NCI-H1092 treated with DMSO at 0.1 percent for 48 hours (cell line): Measurements from ENCODE around the gene RAD18.

Experiments
- DNase-seq: peaks from one replicate; lab custom pipeline; 2025; lab: John Stamatoyannopoulos, UW

Gene RAD18

DNA sequence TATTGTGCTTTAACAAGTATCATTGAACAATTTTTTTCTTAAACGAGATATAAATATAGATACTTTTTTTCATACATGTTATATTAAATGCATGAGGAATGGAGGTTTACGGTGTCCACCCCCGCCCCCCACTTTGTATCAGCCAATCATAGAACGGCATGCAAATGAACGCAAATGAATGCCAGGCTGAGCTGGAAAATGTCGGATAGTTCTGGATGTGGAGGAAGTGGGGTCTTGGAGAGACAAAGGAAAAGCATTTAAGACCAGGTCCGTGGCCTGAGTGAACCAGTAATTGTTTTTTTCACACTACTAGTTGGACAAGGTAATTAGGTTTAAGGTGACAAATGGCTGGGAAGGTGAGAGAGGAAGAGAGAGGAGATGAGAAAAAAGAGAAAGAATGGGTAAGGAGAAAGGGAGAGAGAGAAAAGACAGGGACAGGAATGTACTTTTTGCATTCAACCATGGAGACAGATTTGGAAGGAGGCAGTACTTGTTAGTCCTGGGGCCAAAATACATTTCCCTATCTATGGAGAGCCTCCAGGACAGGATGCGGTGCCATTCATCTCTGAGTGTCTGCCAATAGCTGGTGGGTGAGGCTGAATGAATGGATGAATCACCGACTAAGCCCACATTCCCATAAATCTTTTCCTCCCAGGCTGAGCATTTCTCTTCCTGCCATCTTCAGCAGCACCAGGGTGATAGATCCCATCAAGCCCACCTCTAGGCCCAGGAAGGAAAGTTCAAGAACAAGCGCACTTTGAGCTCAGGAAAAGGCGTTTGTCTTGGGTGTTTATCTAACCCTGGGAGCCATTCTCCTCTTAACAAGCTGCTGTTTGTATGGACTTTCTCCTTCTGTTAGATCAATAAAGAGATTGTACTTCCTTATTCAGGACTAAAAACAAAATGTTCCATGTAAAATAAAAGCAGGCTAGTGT is 1.4 kb upstream of the RAD18 start:
- DNase-seq: no peak

GRCh38 chr3:8962226-8962861 is 928 bp downstream of the RAD18 start:
- DNase-seq: no peak

DNA sequence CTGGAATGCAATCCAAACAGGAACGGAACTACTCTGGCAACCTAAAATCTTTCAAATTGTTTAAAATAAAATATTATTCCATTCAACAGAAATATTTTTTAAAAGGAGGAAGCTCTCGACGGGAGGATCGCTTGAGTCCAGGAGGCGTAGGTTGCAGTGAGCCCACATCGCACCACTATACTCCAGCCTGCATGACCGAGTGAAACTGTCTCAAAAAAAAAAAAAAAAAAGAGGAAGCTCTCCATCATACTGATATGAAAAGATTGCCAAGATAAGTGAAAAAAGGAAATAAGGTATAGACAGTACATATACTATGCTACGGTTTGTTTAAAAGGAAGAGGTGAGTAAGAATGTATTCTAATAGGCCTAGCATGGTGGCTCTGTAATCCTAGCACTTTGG is 3.6 kb downstream of the RAD18 start:
- no peak for DNase-seq

GRCh38 chr3:8954938-8955763 is 8.1 kb downstream of the RAD18 start:
- no peak for DNase-seq

DNA sequence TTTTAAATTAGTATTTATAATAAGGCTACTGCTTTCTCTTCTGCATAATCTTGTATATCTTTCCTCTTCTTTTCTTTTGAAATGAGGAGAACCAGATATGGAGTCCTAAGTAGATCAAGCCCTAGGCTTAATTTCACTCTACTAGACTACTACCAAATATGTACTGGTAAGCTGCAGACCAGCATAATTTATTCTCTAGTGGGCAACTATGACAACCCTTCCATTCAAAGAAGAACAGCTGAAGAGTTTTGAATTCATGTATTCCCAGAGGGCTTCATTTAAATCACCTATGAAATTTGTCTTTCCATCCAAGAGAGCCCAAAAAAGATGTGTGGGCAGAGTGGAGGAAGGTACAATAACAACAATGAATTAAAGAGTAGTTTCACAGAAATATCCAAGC is 10.0 kb downstream of the RAD18 start:
- DNase-seq: no peak

- DNase-seq: no peak
Measured at GRCh38 chr3:8952130-8952529, 11.1 kb downstream of the RAD18 start.

DNA sequence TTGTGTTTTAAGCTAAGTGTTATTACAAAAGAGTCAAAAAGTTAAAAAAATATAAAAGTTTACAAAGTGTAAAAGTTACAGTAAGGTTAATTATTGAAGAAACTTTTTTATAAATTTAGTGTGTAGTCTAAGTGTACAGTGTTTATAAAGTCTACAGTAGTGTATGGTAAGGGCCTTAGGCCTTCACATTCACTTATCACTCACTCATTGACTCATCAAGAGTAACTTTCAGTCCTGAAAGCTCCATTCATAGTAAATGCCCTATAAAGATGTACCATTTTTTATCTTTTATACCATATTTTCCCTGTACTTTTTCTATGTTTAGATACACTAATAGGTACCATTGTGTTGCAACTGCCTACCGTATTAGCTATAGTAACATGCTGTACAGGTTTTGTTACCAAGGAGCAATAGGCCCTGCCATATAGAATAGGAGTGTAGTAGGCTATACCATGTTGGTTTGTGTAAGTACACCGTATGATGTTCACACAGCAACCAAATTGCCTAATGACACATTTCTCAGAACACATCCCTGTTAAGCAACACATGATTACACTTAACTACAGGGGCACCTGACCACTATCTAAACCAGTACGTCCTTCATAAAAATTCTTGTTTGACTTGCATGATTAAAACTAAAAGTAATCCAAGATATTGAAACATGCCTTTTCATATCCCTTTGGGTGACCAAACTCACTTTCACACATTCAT is 17.2 kb downstream of the RAD18 start:
- DNase-seq: no peak

- no peak for DNase-seq
Measured at GRCh38 chr3:8942746-8943488, 20.4 kb downstream of the RAD18 start.

DNA sequence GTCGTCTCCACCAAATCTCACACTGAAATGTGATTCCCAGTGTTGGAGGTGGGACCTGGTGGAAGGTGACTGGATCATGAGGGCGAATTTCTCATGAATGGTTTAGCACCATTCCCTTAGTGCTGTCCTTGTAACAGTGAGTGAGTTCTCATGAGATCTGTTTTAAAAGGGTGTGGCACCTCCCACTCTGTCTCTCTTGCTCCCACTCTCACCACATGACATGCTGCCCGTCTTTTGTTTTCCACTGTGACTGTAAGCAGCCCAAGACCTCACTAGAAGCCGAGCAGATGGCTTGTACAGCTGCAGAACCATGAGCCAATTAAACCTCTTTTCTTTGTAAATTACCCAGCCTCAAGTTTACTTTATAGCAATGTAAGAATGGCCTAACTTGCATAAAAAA is 21.2 kb downstream of the RAD18 start:
- no peak for DNase-seq

DNA sequence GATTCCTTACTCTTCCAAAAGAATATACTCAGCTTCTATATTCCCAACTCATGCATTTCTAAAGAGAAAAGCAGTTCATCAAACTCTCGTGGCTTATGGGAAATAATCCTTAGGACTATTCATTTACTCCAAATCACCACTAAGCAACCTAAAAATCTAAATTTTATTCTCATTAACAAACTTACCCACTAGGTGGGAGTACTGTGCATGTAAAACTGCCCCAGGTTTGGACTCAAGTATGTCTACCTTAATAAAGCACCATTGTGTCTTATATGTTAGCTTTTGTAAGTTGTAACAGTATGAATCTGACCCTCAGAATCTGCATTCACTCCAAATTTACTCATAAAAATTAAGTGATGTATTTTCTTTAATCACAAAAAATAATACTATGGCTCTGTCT is 25.3 kb downstream of the RAD18 start:
- no peak for DNase-seq

- no peak for DNase-seq
Measured at GRCh38 chr3:8937064-8938020, 25.9 kb downstream of the RAD18 start.

DNA sequence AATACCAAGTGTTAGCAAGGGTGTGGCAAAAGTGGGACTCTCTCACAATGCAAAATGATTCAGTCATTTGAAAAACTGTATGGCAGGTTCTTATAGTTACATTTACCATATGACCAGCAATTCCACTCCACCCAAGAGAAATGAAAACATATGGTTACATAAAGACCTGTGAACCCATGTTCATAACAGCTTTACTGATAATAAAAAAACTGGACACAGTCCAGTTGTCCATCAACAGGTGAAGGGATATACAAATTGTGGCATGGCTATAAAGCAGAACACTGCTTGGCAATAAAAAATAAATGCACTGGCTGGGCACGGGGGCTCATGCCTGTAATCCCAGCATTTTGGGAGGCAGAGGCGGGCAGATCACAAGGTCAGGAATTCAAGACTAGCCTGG is 30.8 kb downstream of the RAD18 start:
- DNase-seq: no peak

DNA sequence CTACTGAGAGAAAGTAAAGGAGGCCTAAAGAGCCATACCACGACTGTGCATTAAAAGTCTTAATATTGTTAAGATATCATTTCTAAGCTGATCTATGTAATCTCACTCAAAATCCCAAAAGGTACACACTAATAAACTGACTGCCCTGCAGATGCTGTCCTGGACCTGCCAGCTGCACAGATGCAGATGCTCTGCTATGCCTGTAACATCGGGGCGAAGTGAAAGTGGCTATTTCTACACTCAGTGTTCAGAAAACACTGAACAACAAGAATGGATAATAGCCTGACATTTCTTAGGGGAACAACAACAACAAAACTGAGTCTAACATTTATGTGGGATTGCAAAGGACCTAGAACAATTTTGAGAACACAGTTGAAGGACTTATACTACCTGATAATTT is 31.9 kb downstream of the RAD18 start:
- DNase-seq: no peak

DNA sequence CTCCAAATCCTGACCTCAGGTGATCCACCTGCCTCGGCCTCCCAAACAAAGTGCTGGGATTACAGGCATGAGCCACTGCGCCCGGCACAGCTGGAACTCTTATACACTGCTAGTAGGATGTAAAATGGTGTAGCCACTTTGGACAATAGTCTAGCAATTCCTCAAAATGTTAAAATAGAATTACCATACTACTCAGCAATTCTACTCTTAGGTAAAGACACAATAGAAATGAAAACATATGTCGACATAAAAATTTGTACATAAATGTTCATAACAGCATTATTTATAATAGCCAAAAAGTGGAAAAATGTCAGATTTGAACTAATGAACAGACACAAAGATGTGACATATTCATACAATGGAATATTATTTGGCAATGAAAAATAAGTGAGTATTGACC is 33.4 kb downstream of the RAD18 start:
- no peak for DNase-seq

GRCh38 chr3:8914491-8914890 is 48.8 kb downstream of the RAD18 start:
- no peak for DNase-seq

DNA sequence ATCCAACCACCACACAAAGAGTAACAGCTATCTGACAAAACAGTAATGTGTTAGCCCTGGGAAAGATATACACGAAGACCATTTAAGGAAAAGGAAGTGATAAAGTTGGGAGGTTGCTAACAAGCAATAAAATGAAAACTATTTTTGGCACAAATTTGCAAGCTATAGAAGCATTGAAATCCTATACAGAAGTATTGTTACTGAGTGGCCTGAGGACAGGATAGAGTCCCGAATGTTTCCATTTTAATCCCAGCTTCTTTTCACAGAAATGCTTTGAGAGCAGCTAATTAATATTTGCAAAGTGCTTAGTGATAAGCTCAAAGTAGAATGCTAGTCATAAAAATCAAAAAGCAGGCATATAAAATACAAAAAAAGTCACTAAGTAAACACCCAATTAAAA is 51.5 kb downstream of the RAD18 start:
- DNase-seq: no peak

GRCh38 chr3:8909160-8909559 is 54.1 kb downstream of the RAD18 start:
- DNase-seq: no peak

- no peak for DNase-seq
Measured at GRCh38 chr3:8903191-8903590, 60.1 kb downstream of the RAD18 start.

DNA sequence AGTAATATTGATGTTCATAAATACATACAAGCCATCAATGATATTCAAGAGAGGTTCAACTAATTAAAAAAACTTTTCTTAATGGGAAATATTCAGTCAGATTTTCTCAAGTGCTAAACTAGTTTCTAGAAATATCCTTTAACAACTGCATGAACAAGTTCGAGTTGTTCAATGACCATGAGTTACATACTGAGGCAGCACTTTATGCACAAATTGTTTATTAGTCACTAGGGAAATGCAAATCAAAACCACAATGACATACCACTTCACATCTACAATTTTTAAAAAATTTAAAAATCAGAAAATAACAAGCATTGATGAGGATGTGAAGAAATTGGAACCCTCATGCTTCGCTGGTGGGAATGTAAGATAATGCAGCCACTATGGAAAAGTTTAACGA is 62.4 kb downstream of the RAD18 start:
- no peak for DNase-seq

- no peak for DNase-seq
Measured at GRCh38 chr3:8899876-8900460, 63.3 kb downstream of the RAD18 start.
